Measurements from ENCODE around the gene HJURP.

The HJURP gene

GRCh38 chr2:233803292-233803911 lies 50.9 kb downstream of the HJURP start:
- Histone ChIP-seq H3K4me1 (ENCODE audit: insufficient read depth, poor library complexity, severe bottlenecking) (no peaks in the 10 kb centered on the region), H3K4me3 (ENCODE audit: severe bottlenecking) (no peak overlapping the region), H3K36me3 (ENCODE audit: low read depth) (no peaks in the 10 kb centered on the region), H3K27me3 (ENCODE audit: insufficient read depth, poor library complexity, severe bottlenecking) (no peaks in the 10 kb centered on the region), H3K27ac (ENCODE audit: poor library complexity, severe bottlenecking) (no peak overlapping the region), H3K9me3 (ENCODE audit: severe bottlenecking) (no peaks in the 10 kb centered on the region)
- ATAC-seq (ENCODE audit: low read depth): no peak
- DNase-seq (ENCODE audit: low spot score): no peak
- no peak for TF ChIP-seq CTCF (IDR thresholded peaks at IDR 0.05; ENCODE audit: poor library complexity, severe bottlenecking)

- no peaks in the 10 kb centered on the region for H3K4me1 ChIP-seq (ENCODE audit: insufficient read depth, poor library complexity, severe bottlenecking)
- no peak for ATAC-seq (ENCODE audit: low read depth)
- H3K27ac ChIP-seq (ENCODE audit: poor library complexity, severe bottlenecking): no peak overlapping the region
- no peak for DNase-seq (ENCODE audit: low spot score)
- no peak overlapping the region for H3K4me3 ChIP-seq (ENCODE audit: severe bottlenecking)
- no peaks in the 10 kb centered on the region for H3K27me3 ChIP-seq (ENCODE audit: insufficient read depth, poor library complexity, severe bottlenecking)
- H3K9me3 ChIP-seq (ENCODE audit: severe bottlenecking): no peaks in the 10 kb centered on the region
- H3K36me3 ChIP-seq (ENCODE audit: low read depth): no peaks in the 10 kb centered on the region
- TF ChIP-seq CTCF (IDR thresholded peaks at IDR 0.05; ENCODE audit: poor library complexity, severe bottlenecking): no peak
Measured at GRCh38 chr2:233802132-233802815, 52.1 kb downstream of the HJURP start.

- Histone ChIP-seq H3K4me1 (ENCODE audit: insufficient read depth, poor library complexity, severe bottlenecking) (no peaks in the 10 kb centered on the region), H3K36me3 (ENCODE audit: low read depth) (no peaks in the 10 kb centered on the region), H3K27me3 (ENCODE audit: insufficient read depth, poor library complexity, severe bottlenecking) (no peaks in the 10 kb centered on the region), H3K27ac (ENCODE audit: poor library complexity, severe bottlenecking) (no peak overlapping the region), H3K9me3 (ENCODE audit: severe bottlenecking) (no peaks in the 10 kb centered on the region), H3K4me3 (ENCODE audit: severe bottlenecking) (no peak overlapping the region)
- no peak for TF ChIP-seq CTCF (IDR thresholded peaks at IDR 0.05; ENCODE audit: poor library complexity, severe bottlenecking)
- ATAC-seq (ENCODE audit: low read depth) (peak; percentile 68), DNase-seq (ENCODE audit: low spot score) (no peak)
Measured at GRCh38 chr2:233801357-233802131, 52.8 kb downstream of the HJURP start.

- H3K9me3 ChIP-seq (ENCODE audit: severe bottlenecking): no peaks in the 10 kb centered on the region
- ATAC-seq (ENCODE audit: low read depth): no peak
- H3K4me3 ChIP-seq (ENCODE audit: severe bottlenecking): no peak overlapping the region
- no peak for DNase-seq (ENCODE audit: low spot score)
- H3K27ac ChIP-seq (ENCODE audit: poor library complexity, severe bottlenecking): no peak overlapping the region
- TF ChIP-seq CTCF (IDR thresholded peaks at IDR 0.05; ENCODE audit: poor library complexity, severe bottlenecking): no peak
- H3K27me3 ChIP-seq (ENCODE audit: insufficient read depth, poor library complexity, severe bottlenecking): no peaks in the 10 kb centered on the region
- H3K36me3 ChIP-seq (ENCODE audit: low read depth): no peaks in the 10 kb centered on the region
- no peaks in the 10 kb centered on the region for H3K4me1 ChIP-seq (ENCODE audit: insufficient read depth, poor library complexity, severe bottlenecking)
Measured at GRCh38 chr2:233800208-233800607, 54.1 kb downstream of the HJURP start.
